H9 (cell line): ENCODE data around the gene DNAJC21. TPM values are rescaled to one million over a fixed set of nuclear protein-coding genes. Genes with fewer than 3 reads are reported as not detected.

Experiments used
- DNase-seq: peaks from one replicate; pipeline ENCODE4 v3.0.0-alpha.2; 2017
- H2AFZ ChIP-seq: one replicate; pipeline ENCODE4 v1.6.1; 2013; ENCODE audit warnings: mild to moderate bottlenecking, low read length, control low read depth, moderate library complexity
- H2AK5ac ChIP-seq: 2 replicates; pipeline ENCODE4 v1.6.1; 2013; ENCODE audit warnings: low read length, control low read depth, mixed read lengths; ENCODE audit not compliant: insufficient read length
- H2BK120ac ChIP-seq: one replicate; pipeline ENCODE4 v1.6.1; 2013; ENCODE audit warnings: low read depth, mild to moderate bottlenecking, low read length, control low read depth, inconsistent platforms; ENCODE audit not compliant: poor library complexity, severe bottlenecking
- H2BK12ac ChIP-seq: 2 replicates; pipeline ENCODE4 v1.6.1; 2013; ENCODE audit warnings: low read length, control low read depth, mixed read lengths, low read depth; ENCODE audit not compliant: insufficient read length
- H2BK15ac ChIP-seq: 2 replicates; pipeline ENCODE4 v1.6.1; 2013; ENCODE audit warnings: low read depth, low read length, control low read depth
- H2BK20ac ChIP-seq: one replicate; pipeline ENCODE4 v1.6.1; 2013; ENCODE audit warnings: low read depth, mild to moderate bottlenecking, low read length, control low read depth, inconsistent platforms; ENCODE audit not compliant: poor library complexity, severe bottlenecking
- H2BK5ac ChIP-seq: 2 replicates; pipeline ENCODE4 v1.6.1; 2013; ENCODE audit warnings: low read length, control low read depth, mixed read lengths; ENCODE audit not compliant: insufficient read length
- H3K14ac ChIP-seq: 2 replicates; pipeline ENCODE4 v1.6.1; 2013; ENCODE audit warnings: low read length, control low read depth; ENCODE audit not compliant: insufficient read depth
- H3K18ac ChIP-seq: 2 replicates; pipeline ENCODE4 v1.6.1; 2013; ENCODE audit warnings: low read depth, mild to moderate bottlenecking, mixed read lengths, low read length, control low read depth; ENCODE audit not compliant: insufficient read length
- H3K23ac ChIP-seq: 2 replicates; pipeline ENCODE4 v1.6.1; 2013; ENCODE audit warnings: low read length, control low read depth, mixed read lengths, low read depth; ENCODE audit not compliant: insufficient read length
- H3K23me2 ChIP-seq: 2 replicates; pipeline ENCODE4 v1.6.1; 2013; ENCODE audit warnings: low read depth, mild to moderate bottlenecking, mixed read lengths, low read length, control low read depth; ENCODE audit not compliant: insufficient read length, poor library complexity, severe bottlenecking
- H3K27ac ChIP-seq: 2 replicates; pipeline ENCODE4 v1.5.1; 2013; ENCODE audit warnings: low read length, control low read depth, mixed read lengths, low read depth; ENCODE audit not compliant: insufficient read length
- H3K27me3 ChIP-seq: 2 replicates; pipeline ENCODE4 v1.6.1; 2013; ENCODE audit warnings: low read length, control low read depth, inconsistent platforms; ENCODE audit not compliant: insufficient read depth
- H3K4ac ChIP-seq: 2 replicates; pipeline ENCODE4 v1.6.1; 2013; ENCODE audit warnings: low read depth, mild to moderate bottlenecking, control low read depth, inconsistent platforms, low read length, moderate library complexity
- H3K4me1 ChIP-seq: 2 replicates; pipeline ENCODE4 v1.6.1; 2013; ENCODE audit warnings: low read length, control low read depth, inconsistent platforms; ENCODE audit not compliant: insufficient read depth
- H3K4me2 ChIP-seq: 2 replicates; pipeline ENCODE4 v1.6.1; 2013; ENCODE audit warnings: low read length, control low read depth, mixed read lengths; ENCODE audit not compliant: insufficient read length, insufficient read depth
- H3K56ac ChIP-seq: 2 replicates; pipeline ENCODE4 v1.6.1; 2013; ENCODE audit warnings: low read depth, mild to moderate bottlenecking, mixed read lengths, low read length, control low read depth; ENCODE audit not compliant: insufficient read length
- H3K79me1 ChIP-seq: 2 replicates; pipeline ENCODE4 v1.6.1; 2013; ENCODE audit warnings: low read depth, mild to moderate bottlenecking, moderate library complexity, low read length, control low read depth, inconsistent platforms; ENCODE audit not compliant: insufficient read depth, poor library complexity, severe bottlenecking
- H3K79me2 ChIP-seq: 2 replicates; pipeline ENCODE4 v1.6.1; 2013; ENCODE audit warnings: low read length, control low read depth, inconsistent platforms; ENCODE audit not compliant: insufficient read depth
- H3K9ac ChIP-seq: 2 replicates; pipeline ENCODE4 v1.6.1; 2013; ENCODE audit warnings: low read length, control low read depth, mixed read lengths; ENCODE audit not compliant: insufficient read length; ENCODE audit errors: extremely low read depth
- H3K9me3 ChIP-seq: one replicate; pipeline ENCODE4 v1.6.1; 2013; ENCODE audit warnings: low read depth, low read length, inconsistent platforms; ENCODE audit not compliant: control insufficient read depth
- H3T11ph ChIP-seq: one replicate; pipeline ENCODE4 v1.6.1; 2013; ENCODE audit warnings: mild to moderate bottlenecking, low read length, control low read depth, inconsistent platforms
- H4K20me1 ChIP-seq: one replicate; pipeline ENCODE4 v1.6.1; 2013; ENCODE audit not compliant: control insufficient read depth, insufficient read length, insufficient read depth
- H4K5ac ChIP-seq: 2 replicates; pipeline ENCODE4 v1.6.1; 2013; ENCODE audit warnings: low read depth, mild to moderate bottlenecking, mixed read lengths, low read length, control low read depth; ENCODE audit not compliant: insufficient read length
- H4K8ac ChIP-seq: replicated peaks from 2 replicates; pipeline ENCODE4 v1.6.1; 2013; ENCODE audit warnings: low read length, control low read depth, mixed read lengths, low read depth; ENCODE audit not compliant: insufficient read length
- H4K91ac ChIP-seq: 2 replicates; pipeline ENCODE4 v1.6.1; 2013; ENCODE audit warnings: low read depth, mild to moderate bottlenecking, moderate library complexity, mixed read lengths, low read length, control low read depth; ENCODE audit not compliant: insufficient read length
- H3K27ac Mint-ChIP-seq, 3 experiments: 2 replicates in 2 of 3; 3 replicates in 1 of 3; pipeline ENCODE4 v1.8.0; 2020 to 2021; ENCODE audit warnings: mixed read lengths in 3 of 3, mild to moderate bottlenecking in 1 of 3, moderate library complexity in 1 of 3
- H3K27me3 Mint-ChIP-seq: 2 replicates; pipeline ENCODE4 v1.8.0; 2021; ENCODE audit warnings: low read depth, mild to moderate bottlenecking, moderate library complexity, mixed read lengths
- H3K36me3 Mint-ChIP-seq, 3 experiments: 2 replicates in 2 of 3; 3 replicates in 1 of 3; pipeline ENCODE4 v1.8.0; 2020 to 2021; ENCODE audit warnings: low read depth in 3 of 3, mixed read lengths in 3 of 3; ENCODE audit not compliant: insufficient read depth in 1 of 3
- H3K4me1 Mint-ChIP-seq, 2 experiments: 2 replicates each; pipeline ENCODE4 v1.8.0; 2020; ENCODE audit warnings: mixed read lengths in 2 of 2
- H3K4me3 Mint-ChIP-seq, 2 experiments: 2 replicates in 1 of 2; 3 replicates in 1 of 2; pipeline ENCODE4 v1.8.0; 2020 to 2021; ENCODE audit warnings: mild to moderate bottlenecking in 2 of 2, mixed read lengths in 2 of 2, moderate library complexity in 1 of 2
- H3K9me3 Mint-ChIP-seq, 2 experiments: 2 replicates in 1 of 2; 3 replicates in 1 of 2; pipeline ENCODE4 v1.8.0; 2020; ENCODE audit warnings: mild to moderate bottlenecking in 2 of 2, mixed read lengths in 2 of 2, moderate library complexity in 1 of 2
- CTCF ChIP-seq: fragments of 200-600 bp; sonication (generic); conservative IDR thresholded peaks from 3 replicates; pipeline ENCODE4 v1.8.0; 2021; ENCODE audit warnings: antibody characterized with exemption, mild to moderate bottlenecking
- WGBS: extraction: QIAGEN DNeasy Blood & Tissue Kit; methylation state at CpG from one replicate; pipeline ENCODE4 v1.1.7; 2013; ENCODE audit warnings: missing lambda C conversion rate, low lambda C conversion rate, mixed read lengths; ENCODE audit not compliant: insufficient read length; ENCODE audit errors: extremely low coverage; 5-methylcytosine and 5-hydroxymethylcytosine counted together
- total RNA-seq: library from RNA; stranded (reverse); gene quantifications from 2 replicates; pipeline ENCODE4 v1.2.1, GENCODE V29; 2021

The DNAJC21 gene
- total RNA-seq, 1 experiment from 2014 or later = 50.4 TPM

- peaks cover 8 to 18% of the 10 kb centered on the region in 2 experiments for H3K4me1 Mint-ChIP-seq
Measured at GRCh38 chr5:35002459-35002858, 73.1 kb downstream of the DNAJC21 start.

More at GRCh38 chr5:35002459-35002858, 73.1 kb downstream of the DNAJC21 start:
- H2AK5ac ChIP-seq = no peak overlapping the region
- H3K56ac ChIP-seq = no peak overlapping the region
- H3K79me1 ChIP-seq = no peaks in the 10 kb centered on the region
- H2BK15ac ChIP-seq = no peak overlapping the region
- no CpG with 5 or more reads among the region's 6 CpGs for WGBS
- DNase-seq = no peak
- no peak overlapping the region for H2BK120ac ChIP-seq
- no peaks in the 10 kb centered on the region for H3K27me3 ChIP-seq
- H2BK12ac ChIP-seq = no peak overlapping the region
- Mint-ChIP-seq H3K4me3 (no peak overlapping the region; a peak in 1 of 5 replicates), H3K27me3 (peaks cover 12% of the 10 kb centered on the region; the same call in 1 of the 2 replicates), H3K36me3 (no peaks in the 10 kb centered on the region), H3K9me3 (peaks cover 0 to 2% of the 10 kb centered on the region in 2 experiments; a peak in 2 of 5 replicates), H3K27ac (no peak overlapping the region)
- no peak overlapping the region for H2BK5ac ChIP-seq
- H3K23me2 ChIP-seq = no peaks in the 10 kb centered on the region
- no peak for TF ChIP-seq CTCF
- H3K79me2 ChIP-seq = no peaks in the 10 kb centered on the region
- H3K27ac ChIP-seq = no peak overlapping the region
- H4K91ac ChIP-seq = no peak overlapping the region
- no peak overlapping the region for H3K18ac ChIP-seq
- H2BK20ac ChIP-seq = no peak overlapping the region
- H3K4me2 ChIP-seq = no peak overlapping the region
- H3K4me1 ChIP-seq = no peaks in the 10 kb centered on the region
- H3K4ac ChIP-seq = no peak overlapping the region
- no peak overlapping the region for H3K23ac ChIP-seq
- no peak overlapping the region for H4K5ac ChIP-seq
- no peak overlapping the region for H3K9ac ChIP-seq
- H2AFZ ChIP-seq = no peak overlapping the region
- no peaks in the 10 kb centered on the region for H4K20me1 ChIP-seq
- no peak overlapping the region for H3T11ph ChIP-seq
- no peaks in the 10 kb centered on the region for H3K9me3 ChIP-seq
- no peak overlapping the region for H3K14ac ChIP-seq
- H4K8ac ChIP-seq = no peak overlapping the region
